HG03060 (cell line): ENCODE data around the gene FKBP14.
"Not testable (repeated sequence)": the region's sequence is repeated elsewhere in the genome, so short reads cannot be mapped to it uniquely, and the experiment has no call there.

Experiments used
- ATAC-seq: cut with Tn5 transposase; IDR thresholded peaks from one replicate; pipeline ENCODE4 v1.9.1; 2021; ENCODE audit warnings: low read depth, moderate number of reproducible peaks; ENCODE audit not compliant: unreplicated experiment

FKBP14 gene, protein sequence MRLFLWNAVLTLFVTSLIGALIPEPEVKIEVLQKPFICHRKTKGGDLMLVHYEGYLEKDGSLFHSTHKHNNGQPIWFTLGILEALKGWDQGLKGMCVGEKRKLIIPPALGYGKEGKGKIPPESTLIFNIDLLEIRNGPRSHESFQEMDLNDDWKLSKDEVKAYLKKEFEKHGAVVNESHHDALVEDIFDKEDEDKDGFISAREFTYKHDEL

DNA sequence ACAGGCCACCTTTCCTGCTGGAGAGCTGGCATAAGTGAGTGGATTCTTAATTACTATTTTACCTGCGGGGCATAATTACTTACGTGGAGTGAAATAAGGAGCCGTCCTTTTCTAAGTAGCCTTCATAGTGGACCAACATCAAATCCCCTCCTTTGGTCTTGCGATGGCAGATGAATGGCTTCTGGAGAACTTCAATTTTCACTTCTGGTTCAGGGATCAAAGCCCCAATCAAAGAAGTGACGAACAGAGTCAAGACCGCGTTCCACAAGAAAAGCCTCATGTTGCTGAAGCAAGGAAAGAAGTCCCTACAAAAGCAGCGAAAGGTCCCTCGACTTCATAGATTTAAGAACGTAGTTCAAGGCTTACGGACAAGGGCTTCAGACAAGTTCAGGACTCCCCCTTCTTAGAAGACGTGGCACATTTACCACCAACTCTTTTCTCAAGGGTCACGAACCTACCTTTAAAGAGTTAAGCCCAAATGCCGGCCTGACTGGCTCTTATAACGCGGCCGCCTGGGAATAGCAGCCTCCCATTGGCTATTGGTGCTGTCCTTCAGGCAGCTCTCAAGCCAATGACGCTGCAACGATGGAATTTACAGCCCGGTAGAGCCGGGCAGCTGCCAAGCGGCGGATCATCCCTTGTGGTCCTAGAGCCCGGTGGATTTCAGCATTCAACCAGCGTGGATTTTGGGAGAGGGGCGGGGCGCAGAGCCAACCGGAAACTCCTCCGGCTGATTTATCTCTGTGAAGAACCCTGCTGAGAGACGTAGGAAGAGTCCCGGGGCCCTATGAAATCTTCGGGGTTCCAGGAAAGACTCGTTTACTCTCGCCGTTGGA lies at the start of gene FKBP14:
TSS of gene FKBP14 (minus strand) at position 474 of the 836 bp plus-strand sequence. CDS start at position 280, 194 bp downstream.
- peak; percentile 63 for ATAC-seq

DNA sequence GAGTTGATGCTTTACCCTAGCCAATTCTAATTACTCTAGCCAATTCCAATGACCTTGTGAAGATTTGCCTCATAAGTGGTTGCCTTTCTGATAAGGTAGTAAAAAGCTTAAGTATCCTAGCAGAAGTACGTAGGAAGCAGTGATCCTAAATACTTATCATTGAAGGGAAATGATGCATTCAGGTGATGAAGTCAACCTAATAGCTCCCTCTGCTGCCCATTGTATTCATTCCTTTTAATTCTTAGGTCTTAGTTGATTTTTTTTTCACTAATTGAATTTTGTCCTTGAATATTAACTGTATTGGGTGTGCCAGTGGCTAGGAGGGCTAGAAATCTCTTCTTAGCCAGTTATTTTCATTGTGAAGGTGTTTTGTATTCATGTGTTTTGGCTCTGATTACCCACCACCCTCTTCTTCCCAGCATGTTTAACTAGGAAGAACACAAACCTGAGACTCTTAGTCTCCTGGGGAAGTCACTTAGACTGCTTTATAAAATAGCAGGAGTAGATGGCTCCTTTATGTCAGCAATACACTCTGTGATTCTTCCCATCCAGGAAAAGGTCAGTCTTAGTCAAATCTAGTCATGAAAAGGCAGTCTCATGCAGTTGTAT lies 48.0 kb upstream of the FKBP14 start:
- ATAC-seq: no peak

- no peak for ATAC-seq
These were observed 46.2 kb upstream of the FKBP14 start for GRCh38 chr7:30072735-30073134.

- ATAC-seq: no peak
These were observed 43.5 kb upstream of the FKBP14 start for GRCh38 chr7:30070052-30070451.

- ATAC-seq: no peak
These were observed 42.8 kb upstream of the FKBP14 start for GRCh38 chr7:30069096-30069867.

GRCh38 chr7:30068117-30068516 lies 41.6 kb upstream of the FKBP14 start:
- ATAC-seq: no peak

DNA sequence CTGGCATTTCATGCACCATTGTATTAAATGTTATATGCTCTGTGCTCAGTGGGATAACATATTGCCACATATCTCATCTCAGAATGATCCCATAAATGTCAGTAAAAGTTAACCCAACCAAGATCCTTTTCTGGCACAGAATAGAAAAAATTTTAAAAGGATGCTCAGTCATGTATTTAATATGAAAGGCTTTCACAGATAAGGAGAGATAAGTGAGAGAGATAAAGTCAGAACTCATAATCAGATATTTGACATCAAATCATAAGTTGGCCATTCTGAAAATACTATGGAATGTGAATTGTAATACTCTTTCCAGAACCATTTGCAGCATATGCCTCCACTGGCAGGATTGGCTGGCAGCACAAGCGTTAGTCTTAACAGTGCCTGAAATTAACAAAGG lies 40.2 kb upstream of the FKBP14 start:
- ATAC-seq: no peak

DNA sequence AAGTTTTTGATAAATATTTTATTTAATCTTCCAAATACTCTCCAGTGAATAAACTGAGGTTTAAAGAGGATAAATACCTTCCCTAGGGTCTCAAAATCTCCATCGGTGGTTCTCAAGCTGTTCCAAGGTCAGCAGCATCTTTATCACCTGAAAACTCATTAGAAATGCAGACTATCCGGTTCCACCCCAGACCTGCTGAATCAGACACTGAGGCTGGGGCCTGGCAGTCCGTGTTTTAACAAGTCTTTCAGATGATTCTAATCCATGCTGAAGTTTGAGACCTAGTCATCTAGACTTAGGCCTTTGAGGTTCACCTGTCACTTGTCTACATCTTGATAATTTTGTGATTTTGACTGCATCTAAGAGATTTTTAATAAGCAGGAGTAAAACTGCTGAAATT lies 39.2 kb upstream of the FKBP14 start:
- no peak for ATAC-seq

- ATAC-seq: no peak
These were observed 36.1 kb upstream of the FKBP14 start for GRCh38 chr7:30062587-30062986.

GRCh38 chr7:30061786-30062185 lies 35.3 kb upstream of the FKBP14 start:
- ATAC-seq: not testable (repeated sequence)

DNA sequence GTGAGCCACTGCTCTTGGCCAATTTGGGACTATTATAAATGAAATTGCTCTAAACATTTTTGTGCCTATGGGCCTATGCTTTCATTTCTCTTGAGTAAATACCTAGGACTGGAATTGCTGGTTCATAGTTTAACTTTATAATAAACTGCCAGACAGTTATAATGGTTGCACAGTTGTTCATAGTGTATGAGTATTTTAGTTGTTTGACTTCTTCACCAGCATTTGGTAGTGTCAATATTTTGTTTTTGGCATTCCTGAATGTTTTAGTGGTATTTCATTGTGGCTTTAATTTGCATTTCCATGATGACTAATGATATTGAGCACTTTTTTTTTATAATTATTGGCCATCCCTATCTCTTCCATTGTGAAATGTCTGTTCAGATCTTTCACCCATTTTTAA lies 31.2 kb upstream of the FKBP14 start:
- no peak for ATAC-seq

GRCh38 chr7:30053068-30053467 lies 26.6 kb upstream of the FKBP14 start:
- ATAC-seq: no peak

- no peak for ATAC-seq
These were observed 22.7 kb upstream of the FKBP14 start for GRCh38 chr7:30049173-30049572.

DNA sequence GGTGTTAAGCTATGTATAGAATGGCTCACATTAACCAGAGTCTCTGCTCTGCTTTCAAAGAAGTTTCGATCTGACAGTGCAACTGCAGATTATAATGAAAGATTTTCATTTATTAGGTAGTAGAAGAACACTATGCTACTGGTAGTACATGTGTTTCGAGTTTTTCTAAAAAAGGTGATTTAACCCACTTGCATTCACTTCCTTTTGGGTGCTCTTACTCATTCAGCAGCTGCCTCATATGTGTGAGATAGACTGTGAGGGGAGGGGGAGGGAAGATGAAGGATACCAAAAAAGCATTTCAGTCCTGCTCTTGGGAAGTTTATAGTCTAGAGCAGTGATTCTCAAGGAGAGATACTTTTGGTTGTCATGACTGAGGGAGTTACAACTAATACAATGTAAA lies 22.1 kb upstream of the FKBP14 start:
- ATAC-seq: no peak

DNA sequence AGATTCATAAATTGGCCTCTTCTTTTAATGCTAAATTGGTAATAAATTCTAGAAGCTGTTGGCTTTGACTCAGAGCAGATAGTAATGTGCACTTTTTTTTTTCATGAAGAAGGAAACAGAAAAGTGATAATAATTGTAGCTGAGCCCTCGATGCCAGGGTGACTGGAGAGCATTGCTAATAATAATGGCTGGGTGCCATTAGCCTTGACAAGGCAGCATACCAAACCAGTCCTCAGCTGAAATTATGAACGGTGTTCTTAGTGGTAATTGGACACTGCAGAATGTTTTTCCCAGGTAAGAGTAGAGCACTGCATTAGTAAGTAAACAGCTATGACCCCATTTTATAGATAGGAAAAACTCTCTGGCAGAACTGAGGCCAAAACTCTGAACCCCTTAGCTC lies 20.6 kb upstream of the FKBP14 start:
- ATAC-seq: no peak

DNA sequence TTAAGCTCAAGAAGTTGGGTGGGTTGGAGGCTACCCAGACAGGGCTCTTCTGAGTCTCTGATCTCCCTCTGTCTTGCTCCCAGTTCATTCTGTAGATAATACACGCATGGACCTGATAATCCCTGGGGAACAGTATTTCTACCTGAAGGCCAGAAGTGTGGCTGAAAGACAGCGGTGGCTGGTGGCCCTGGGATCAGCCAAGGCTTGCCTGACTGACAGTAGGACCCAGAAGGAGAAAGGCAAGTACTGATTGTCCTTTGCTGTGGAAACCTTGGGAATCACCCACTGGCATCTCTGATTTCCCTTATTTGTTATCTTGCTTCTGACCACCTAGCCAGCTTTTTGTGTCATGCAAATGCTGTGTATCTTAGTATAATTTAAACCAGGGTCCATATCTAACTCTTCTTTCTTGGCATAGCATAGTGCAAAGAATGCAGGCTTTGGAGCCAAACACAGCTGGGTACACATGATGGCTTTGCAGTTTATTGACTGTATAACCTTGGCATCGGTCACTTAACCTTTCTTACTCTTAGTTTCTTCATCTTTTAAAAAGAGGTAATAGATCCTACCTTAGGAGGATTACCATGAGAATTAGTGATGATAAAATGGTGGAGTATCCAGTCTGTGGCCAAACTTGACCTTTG lies 19.7 kb upstream of the FKBP14 start:
- ATAC-seq: no peak

DNA sequence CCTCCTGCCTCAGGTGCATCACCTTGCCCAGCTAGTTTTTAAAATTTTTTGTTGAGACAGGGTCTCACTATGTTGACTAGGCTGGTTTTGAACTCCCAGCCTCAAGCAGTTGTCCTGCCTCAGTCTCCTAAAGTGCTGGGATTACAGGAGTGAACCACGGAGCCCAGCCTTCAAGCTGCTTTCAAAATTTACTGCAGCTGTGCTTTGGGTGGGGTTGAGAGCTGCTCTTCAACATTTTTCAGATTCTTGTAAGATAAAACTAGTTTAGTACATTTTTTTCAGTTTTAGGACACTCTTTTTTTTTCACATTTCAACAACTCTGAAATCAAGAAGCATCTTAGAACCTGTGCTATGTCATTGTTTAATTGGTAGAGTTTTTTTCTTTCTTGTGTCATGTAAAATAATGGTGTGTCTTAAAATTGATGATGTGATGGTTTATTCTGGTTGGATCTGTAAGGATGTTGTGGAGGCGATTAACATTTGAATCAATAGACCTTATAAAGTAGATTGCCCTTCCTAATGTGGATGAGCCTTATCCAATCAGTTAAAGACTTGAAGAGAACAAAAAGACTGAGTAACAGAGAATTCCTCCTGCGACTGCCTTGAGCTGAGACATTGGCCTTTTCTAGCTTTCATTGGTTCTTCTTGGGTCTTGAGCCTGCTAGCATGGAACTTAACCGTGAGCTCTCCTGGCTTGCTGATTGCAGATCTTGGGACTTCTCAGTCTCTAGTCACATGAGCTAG lies 15.2 kb upstream of the FKBP14 start:
- ATAC-seq: no peak

GRCh38 chr7:30040938-30041337 lies 14.4 kb upstream of the FKBP14 start:
- no peak for ATAC-seq

- no peak for ATAC-seq
These were observed 11.9 kb upstream of the FKBP14 start for GRCh38 chr7:30038196-30038980.
